Activated CD4-positive, alpha-beta T cell treated with anti-CD3 and anti-CD28 coated beads, Interleukin-2, amount 10 ng/mL, durations not matched to agents 24 days and 14 days (primary cell): Measurements from ENCODE around the gene REXO1. TPM values are rescaled to one million over a fixed set of nuclear protein-coding genes. Genes with fewer than 3 reads are reported as not detected.

Experiments
- DNase-seq: peaks from one replicate; pipeline ENCODE4 v3.0.0; 2022
- H3K27ac Mint-ChIP-seq: one replicate; pipeline ENCODE4 v1.8.0; 2022; ENCODE audit warnings: mild to moderate bottlenecking, mixed read lengths
- H3K27me3 Mint-ChIP-seq: one replicate; pipeline ENCODE4 v1.8.0; 2022; ENCODE audit warnings: mixed read lengths
- H3K36me3 Mint-ChIP-seq: one replicate; pipeline ENCODE4 v1.8.0; 2022; ENCODE audit warnings: low read depth, mild to moderate bottlenecking, mixed read lengths
- H3K4me1 Mint-ChIP-seq: one replicate; pipeline ENCODE4 v1.8.0; 2021; ENCODE audit warnings: mixed read lengths
- H3K4me3 Mint-ChIP-seq: one replicate; pipeline ENCODE4 v1.8.0; 2022; ENCODE audit warnings: mild to moderate bottlenecking, moderate library complexity, mixed read lengths
- H3K9me3 Mint-ChIP-seq: one replicate; pipeline ENCODE4 v1.8.0; 2021; ENCODE audit warnings: mixed read lengths
- intact Hi-C: fragments of 100-400 bp; cut with micrococcal nuclease; formaldehyde crosslinking; loops from one replicate; pipeline ENCODE4 v1.15.1; 2023
- total RNA-seq: library from RNA; stranded (reverse); gene quantifications from 2 replicates; pipeline ENCODE4 v1.2.3, GENCODE V29; 2022

The REXO1 gene
- total RNA-seq, 1 donor from 2014 or later: 61.4 TPM

GRCh38 chr19:1861599-1862031, 13.3 kb upstream of the REXO1 start:
- Mint-ChIP-seq H3K36me3 (peaks cover 3% of the 10 kb centered on the region), H3K27ac (peak overlapping the region; percentile 91), H3K9me3 (no peaks in the 10 kb centered on the region), H3K4me1 (peaks cover 20% of the 10 kb centered on the region), H3K27me3 (no peaks in the 10 kb centered on the region), H3K4me3 (peak overlapping the region; percentile 88)
- intact Hi-C loops: loop anchor here (5.0 kb wide), 1 partner anchor 236 kb away; the partner anchor contains the start of genes IZUMO4 and MOB3A
- DNase-seq: no peak

DNA sequence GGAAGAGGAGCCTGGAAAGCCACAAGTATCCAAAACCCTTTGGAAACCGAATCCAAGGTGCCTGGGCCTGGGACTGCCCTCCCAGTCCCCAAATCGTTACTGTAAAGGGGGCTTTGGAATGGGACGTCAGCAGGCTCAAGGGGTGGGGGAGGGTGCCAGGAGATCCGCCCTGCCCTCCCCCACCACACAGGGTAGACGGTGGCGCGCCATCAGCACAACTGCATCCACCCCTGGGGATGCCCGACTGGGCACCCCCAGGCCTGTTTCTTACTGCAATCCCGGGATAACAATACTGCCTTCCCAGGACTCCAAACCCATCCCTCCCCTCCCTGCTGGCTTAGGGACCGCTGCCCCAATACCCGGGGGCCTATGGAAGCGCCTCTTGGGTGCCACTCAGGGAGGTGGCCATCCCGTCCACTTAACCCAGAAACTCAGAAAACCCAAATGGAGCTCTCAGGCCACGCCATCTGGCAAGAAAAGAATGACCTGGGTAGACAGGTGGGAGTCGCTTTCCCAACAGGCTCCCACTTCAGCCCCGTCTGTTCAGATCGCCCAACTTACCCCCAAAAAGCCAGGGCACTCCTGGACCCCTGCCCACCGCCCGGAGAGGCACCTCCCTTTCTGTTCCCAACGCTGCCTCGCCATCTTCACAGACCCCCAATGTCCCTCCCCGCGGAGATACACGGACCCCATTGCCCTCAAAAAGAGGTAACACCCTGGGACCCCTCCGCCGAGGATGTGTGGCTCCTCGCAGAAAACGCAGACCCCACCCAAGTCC, 12.7 kb upstream of the REXO1 start:
- intact Hi-C loops: loop anchor here (5.0 kb wide), 1 partner anchor 236 kb away; the partner anchor contains the start of genes IZUMO4 and MOB3A
- H3K9me3 Mint-ChIP-seq: no peaks in the 10 kb centered on the region
- DNase-seq: no peak
- peak overlapping the region; percentile 88 for H3K4me3 Mint-ChIP-seq
- peaks cover 3% of the 10 kb centered on the region for H3K36me3 Mint-ChIP-seq
- H3K27me3 Mint-ChIP-seq: no peaks in the 10 kb centered on the region
- peaks cover 24% of the 10 kb centered on the region for H3K4me1 Mint-ChIP-seq
- peak overlapping the region; percentile 34 for H3K27ac Mint-ChIP-seq

GRCh38 chr19:1860042-1860775, 11.9 kb upstream of the REXO1 start:
- intact Hi-C loops: loop anchor here (5.0 kb wide), 1 partner anchor 237 kb away; the partner anchor contains the start of genes IZUMO4 and MOB3A
- H3K27me3 Mint-ChIP-seq: no peaks in the 10 kb centered on the region
- no peaks in the 10 kb centered on the region for H3K9me3 Mint-ChIP-seq
- peaks cover 26% of the 10 kb centered on the region for H3K4me1 Mint-ChIP-seq
- H3K27ac Mint-ChIP-seq: no peak overlapping the region
- H3K36me3 Mint-ChIP-seq: peaks cover 3% of the 10 kb centered on the region
- peak; percentile 85 for DNase-seq
- H3K4me3 Mint-ChIP-seq: peak overlapping the region; percentile 21

DNA sequence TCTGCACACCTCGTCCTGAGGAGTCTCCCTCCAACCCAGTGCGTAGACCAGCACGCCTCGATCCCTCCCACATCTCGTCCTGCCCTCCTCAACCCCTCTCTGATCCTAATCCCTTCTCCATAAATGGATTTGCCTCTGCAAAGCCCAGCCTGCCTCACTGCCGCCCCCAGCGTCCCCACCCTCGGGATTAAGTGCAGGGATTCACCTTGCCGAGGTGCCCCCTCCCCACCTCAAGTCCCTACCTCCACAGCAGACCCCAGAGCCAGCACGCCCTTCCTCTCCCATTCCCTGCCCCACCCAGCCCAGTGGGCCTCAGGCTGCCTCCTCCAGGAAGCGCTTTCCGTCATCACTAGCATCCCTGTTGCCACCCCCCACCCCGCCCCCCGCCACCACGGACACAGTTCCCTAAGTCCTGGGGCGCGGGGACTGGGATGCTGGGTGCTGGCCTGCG, 11.1 kb upstream of the REXO1 start:
- H3K36me3 Mint-ChIP-seq: peaks cover 7% of the 10 kb centered on the region
- no peaks in the 10 kb centered on the region for H3K9me3 Mint-ChIP-seq
- peak overlapping the region; percentile 29 for H3K4me3 Mint-ChIP-seq
- intact Hi-C loops: no loop called here
- no peaks in the 10 kb centered on the region for H3K27me3 Mint-ChIP-seq
- peak overlapping the region; percentile 29 for H3K27ac Mint-ChIP-seq
- H3K4me1 Mint-ChIP-seq: peaks cover 32% of the 10 kb centered on the region
- no peak for DNase-seq

- Mint-ChIP-seq H3K9me3 (no peaks in the 10 kb centered on the region), H3K4me1 (peaks cover 32% of the 10 kb centered on the region), H3K4me3 (peak overlapping the region; percentile 35), H3K27ac (peak overlapping the region; percentile 51), H3K36me3 (peaks cover 7% of the 10 kb centered on the region), H3K27me3 (no peaks in the 10 kb centered on the region)
- intact Hi-C loops: no loop called here
- DNase-seq: no peak
Observed at GRCh38 chr19:1858412-1859081, 10.3 kb upstream of the REXO1 start.

GRCh38 chr19:1857648-1858326, 9.5 kb upstream of the REXO1 start:
- H3K36me3 Mint-ChIP-seq: peaks cover 10% of the 10 kb centered on the region
- DNase-seq: peak; percentile 63
- H3K27me3 Mint-ChIP-seq: no peaks in the 10 kb centered on the region
- H3K9me3 Mint-ChIP-seq: no peaks in the 10 kb centered on the region
- H3K4me1 Mint-ChIP-seq: peaks cover 37% of the 10 kb centered on the region
- intact Hi-C loops: no loop called here
- H3K27ac Mint-ChIP-seq: peak overlapping the region; percentile 34
- peak overlapping the region; percentile 76 for H3K4me3 Mint-ChIP-seq

DNA sequence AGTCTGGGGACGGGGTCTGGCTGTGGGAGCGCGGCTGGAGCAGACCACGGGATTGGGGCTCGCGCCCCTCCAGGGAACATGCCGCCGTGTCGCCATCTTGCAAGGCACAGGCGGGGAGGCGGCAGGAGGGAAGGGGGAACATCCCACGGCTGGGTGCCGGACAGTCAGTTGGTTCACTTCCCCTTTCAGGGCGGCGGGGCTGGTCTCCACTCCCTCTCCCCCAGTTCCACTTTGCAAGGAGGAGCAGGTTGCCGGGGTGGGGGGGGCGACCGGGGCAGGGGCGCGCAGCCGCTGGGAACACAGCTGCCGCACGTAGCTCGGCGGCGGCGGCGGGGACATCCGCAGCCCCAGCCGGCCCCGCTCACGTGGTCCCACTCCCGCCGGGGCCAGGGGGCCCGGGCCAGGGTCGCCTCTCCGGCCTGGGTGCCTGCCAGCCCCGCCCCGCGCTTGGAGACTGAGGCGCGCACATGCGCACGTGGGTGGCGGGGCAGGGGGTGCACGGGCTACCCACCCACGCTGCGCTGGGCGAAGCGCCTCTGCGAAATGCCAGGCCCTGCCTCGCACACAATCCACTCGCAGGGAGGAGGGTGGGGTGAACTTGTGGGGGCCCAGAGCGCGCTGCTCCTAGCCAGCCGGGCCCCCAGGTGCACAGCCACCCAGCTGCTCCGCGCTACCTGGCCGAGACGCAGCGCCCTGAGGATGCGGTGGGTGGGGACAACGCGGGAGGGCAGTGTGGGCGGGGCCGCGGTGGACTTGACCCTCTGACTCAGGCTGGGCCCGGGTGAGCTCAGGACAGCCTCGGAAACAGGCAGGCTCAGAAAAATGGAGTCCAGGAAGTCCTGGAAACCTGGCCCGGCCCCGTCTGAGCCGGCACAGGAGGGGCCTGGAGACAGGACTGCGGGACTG, 8.7 kb upstream of the REXO1 start:
- Mint-ChIP-seq H3K4me1 (peaks cover 40% of the 10 kb centered on the region), H3K36me3 (peaks cover 8% of the 10 kb centered on the region), H3K4me3 (peak overlapping the region; percentile 84), H3K27ac (peak overlapping the region; percentile 88), H3K9me3 (no peaks in the 10 kb centered on the region), H3K27me3 (no peaks in the 10 kb centered on the region)
- DNase-seq: peak; percentile 81
- intact Hi-C loops: no loop called here

GRCh38 chr19:1856345-1856697, 8.0 kb upstream of the REXO1 start:
- intact Hi-C loops: no loop called here

GRCh38 chr19:1855828-1856255, 7.6 kb upstream of the REXO1 start:
- H3K27me3 Mint-ChIP-seq: no peaks in the 10 kb centered on the region
- H3K9me3 Mint-ChIP-seq: no peaks in the 10 kb centered on the region
- intact Hi-C loops: loop anchor here (1.0 to 2.0 kb wide), 2 partner anchors 8 to 49 kb away; partner anchors contain the start of genes ADAT3 and SCAMP4
- H3K27ac Mint-ChIP-seq: peak overlapping the region; percentile 88
- H3K36me3 Mint-ChIP-seq: peaks cover 9% of the 10 kb centered on the region
- DNase-seq: peak; percentile 82
- peaks cover 35% of the 10 kb centered on the region for H3K4me1 Mint-ChIP-seq
- peak overlapping the region; percentile 84 for H3K4me3 Mint-ChIP-seq

More at GRCh38 chr19:1856345-1856697, 8.0 kb upstream of the REXO1 start:
- peaks cover 7% of the 10 kb centered on the region for H3K36me3 Mint-ChIP-seq
- no peak for DNase-seq
- H3K27me3 Mint-ChIP-seq: no peaks in the 10 kb centered on the region
- peaks cover 35% of the 10 kb centered on the region for H3K4me1 Mint-ChIP-seq
- H3K27ac Mint-ChIP-seq: peak overlapping the region; percentile 88
- peak overlapping the region; percentile 84 for H3K4me3 Mint-ChIP-seq
- no peaks in the 10 kb centered on the region for H3K9me3 Mint-ChIP-seq

GRCh38 chr19:1855040-1855827, 7.0 kb upstream of the REXO1 start:
- intact Hi-C loops: loop anchor here (1.0 to 2.0 kb wide), 2 partner anchors 9 to 50 kb away; partner anchors contain the start of genes ADAT3 and SCAMP4
- Mint-ChIP-seq H3K27me3 (no peaks in the 10 kb centered on the region), H3K4me1 (peaks cover 35% of the 10 kb centered on the region), H3K36me3 (peaks cover 10% of the 10 kb centered on the region), H3K4me3 (peak overlapping the region; percentile 84), H3K9me3 (no peaks in the 10 kb centered on the region), H3K27ac (peak overlapping the region; percentile 89)
- peak; percentile 97 for DNase-seq

DNA sequence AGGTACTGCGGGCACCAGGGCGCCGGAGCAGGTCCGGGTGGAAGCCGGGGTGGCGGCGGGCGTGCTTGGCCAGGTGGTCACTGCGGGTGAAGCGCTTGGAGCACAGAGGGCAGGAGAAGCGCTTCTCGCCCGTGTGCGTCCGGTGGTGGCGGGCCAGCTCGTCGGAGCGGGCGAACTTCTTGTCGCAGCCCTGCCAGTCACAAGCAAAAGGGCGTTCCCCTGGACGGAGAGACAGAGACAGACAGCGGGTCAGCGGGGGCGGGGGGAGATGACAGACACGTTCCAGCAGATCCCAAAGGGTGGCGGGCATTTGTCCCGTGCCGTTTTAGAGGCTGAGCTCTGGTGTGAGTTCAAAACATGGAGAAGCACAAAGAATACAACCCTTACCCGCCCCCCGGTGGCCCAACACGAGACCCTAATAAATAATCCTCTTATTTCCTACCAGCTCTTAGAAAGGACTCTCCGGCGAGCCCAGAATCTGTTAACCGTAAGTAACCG, 6.3 kb upstream of the REXO1 start:
- intact Hi-C loops: loop anchor here (1.0 to 2.0 kb wide), 2 partner anchors 10 to 50 kb away; partner anchors contain the start of genes ADAT3 and SCAMP4
- Mint-ChIP-seq H3K27me3 (no peaks in the 10 kb centered on the region), H3K4me3 (peak overlapping the region; percentile 84), H3K4me1 (peaks cover 38% of the 10 kb centered on the region), H3K27ac (peak overlapping the region; percentile 89), H3K36me3 (peaks cover 10% of the 10 kb centered on the region), H3K9me3 (no peaks in the 10 kb centered on the region)
- DNase-seq: peak; percentile 64
